LHCN-M2 (cell line): ENCODE data around the gene LRRC59. TPM values are rescaled to one million over a fixed set of nuclear protein-coding genes. Genes with fewer than 3 reads are reported as not detected.
"Not testable (repeated sequence)": the region's sequence is repeated elsewhere in the genome, so short reads cannot be mapped to it uniquely, and the experiment has no call there.

Experiments used
- DNase-seq: peaks from one replicate; pipeline ENCODE4 v3.0.0-alpha.2; 2012; ENCODE audit warnings: low read depth
- polyA plus RNA-seq: library from polyadenylated mRNA; unstranded; fragments of >200 nt; gene quantifications from one replicate; pipeline ENCODE4 v1.2.1, GENCODE V29; 2012; ENCODE audit warnings: missing spikeins
- total RNA-seq: library from RNA; depleted of rRNA; stranded (reverse); fragments of >200 nt; gene quantifications from 2 replicates; pipeline ENCODE4 v1.2.3, GENCODE V29; 2014; rRNA removed

Gene LRRC59
- total RNA-seq: 165 and 189 TPM in 2 replicates
- 164 TPM for polyA plus RNA-seq

DNA sequence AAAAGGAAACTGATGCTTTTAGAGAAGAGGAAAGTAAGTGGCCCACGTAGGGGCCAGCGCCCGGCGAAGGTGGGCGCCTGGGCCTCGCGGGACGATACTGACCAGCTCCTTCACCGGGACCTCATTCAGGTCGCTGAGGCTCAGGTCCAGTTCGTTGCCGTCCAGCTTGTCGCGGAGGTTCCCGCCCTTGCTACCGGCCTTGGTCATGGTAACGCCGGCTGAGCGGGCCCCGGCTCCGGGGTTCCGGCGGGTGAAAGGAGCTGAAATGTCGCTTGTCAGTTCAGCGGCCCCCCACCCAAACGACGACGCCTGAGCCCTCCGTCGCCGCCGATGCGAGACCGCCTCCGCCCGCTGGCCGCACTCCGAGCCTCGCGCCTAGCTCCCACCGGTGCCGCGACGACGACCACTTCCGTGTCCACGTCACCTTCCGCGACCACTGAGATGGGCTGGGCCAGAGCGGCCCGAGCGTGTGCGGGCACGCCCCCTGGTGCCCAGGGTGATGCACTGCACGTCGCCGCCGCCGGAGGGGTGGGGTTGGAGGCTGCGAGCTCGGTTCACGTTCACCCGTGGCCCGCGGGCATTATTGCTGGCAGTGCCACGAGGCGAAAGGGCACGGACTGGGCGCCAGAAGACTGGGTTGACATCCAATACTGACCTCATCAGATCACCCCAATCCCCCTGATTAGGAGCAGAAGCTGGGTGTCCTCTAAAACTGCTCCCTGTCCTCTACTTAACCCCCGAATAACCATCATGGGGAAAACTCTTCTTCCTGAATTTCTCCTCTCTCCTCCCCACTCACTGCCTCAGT lies at the start of gene LRRC59:
Gene LRRC59 (minus strand): TSS at position 413 of the 808 bp plus-strand sequence. CDS start 206 bp downstream, at position 207.
- DNase-seq: peak; percentile 77

DNA sequence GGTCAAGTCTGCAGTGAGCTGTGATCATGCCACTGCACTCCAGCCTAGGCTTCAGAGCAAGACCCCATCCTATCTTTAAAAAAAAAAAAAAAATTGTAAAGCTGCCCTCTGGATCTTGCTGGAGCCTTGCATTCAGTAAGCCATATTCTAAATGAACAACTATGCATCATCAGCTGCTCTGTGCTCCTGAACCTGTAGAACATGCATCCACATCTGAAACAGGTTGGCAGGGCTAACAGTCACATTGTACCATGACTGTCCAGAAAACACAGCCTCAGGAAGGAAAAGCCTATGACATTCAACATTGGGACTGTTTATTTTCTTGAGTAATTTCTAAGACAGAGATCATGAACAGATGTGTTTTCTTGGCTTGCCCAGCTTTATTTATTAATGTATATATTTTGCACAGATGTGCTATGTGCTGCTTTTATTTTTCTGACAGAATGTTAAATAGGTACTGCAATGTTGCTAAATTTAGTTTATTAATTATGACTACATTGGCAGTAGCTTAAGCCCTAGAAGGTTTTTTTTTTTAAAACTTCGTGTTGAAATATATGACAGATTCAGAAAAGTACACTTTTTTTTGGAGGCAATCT lies 48.5 kb upstream of the LRRC59 start:
- no peak for DNase-seq

DNA sequence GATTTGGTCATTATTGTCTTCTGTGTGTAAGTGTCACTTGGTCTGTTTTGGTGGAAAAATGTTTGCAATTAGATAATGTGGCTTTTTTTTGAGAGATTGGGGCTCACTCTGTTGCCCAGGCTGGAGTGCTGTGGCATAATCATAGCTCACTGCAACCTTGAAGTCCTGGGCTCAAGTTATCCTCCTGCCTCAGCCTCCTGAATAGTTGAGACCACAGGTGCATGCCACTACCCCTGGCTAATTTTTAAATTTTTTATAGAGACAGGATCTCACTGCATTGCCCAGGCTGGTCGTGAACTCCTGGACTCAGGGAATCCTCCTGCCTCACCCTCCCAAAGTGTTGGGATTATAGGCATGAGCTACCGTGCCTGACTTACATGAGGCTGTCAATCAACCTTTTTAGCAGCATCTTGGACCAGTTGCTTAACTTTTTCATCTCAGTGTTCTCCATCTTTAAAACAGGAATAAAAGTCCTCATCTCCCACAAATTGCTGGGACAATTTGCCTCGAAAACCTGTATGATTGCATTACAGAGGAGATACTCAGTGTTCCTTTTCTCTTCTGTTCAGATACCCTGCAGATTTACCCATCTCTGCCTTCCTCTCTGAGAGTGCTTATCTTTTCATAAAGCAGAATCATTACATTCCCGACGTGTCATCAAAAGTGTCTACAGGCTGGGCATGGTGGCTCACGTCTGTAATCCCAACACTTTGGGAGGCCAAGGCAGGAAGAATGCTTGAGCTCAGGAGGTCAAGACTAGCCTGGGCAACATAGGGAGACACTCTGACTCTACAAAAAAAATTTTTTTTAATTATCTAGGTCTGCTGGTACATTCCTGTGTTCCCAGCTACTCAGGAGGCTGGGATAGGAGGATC lies 47.8 kb upstream of the LRRC59 start:
- no peak for DNase-seq

DNA sequence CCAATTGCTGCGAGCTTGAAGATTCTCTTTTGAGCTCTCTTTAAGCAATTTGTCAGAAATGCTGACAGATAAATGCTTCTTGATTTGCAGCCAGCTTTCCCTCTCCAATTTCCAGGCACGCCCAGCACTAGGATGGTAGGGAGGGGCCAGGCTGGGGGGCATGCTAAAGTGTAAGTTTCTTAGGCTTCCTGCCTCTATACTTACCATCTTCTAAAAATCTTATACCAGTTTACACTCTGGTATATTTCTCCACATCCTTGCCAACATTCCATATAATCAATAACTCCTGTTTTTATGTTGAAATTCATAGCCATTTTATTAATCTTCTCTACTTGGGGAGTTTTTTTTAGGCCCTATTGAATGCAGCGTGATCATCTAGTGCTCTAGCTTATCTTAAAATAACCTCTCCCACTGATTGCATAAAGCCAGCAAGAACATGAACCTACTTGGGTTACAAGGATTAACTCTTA lies 46.2 kb upstream of the LRRC59 start:
- peak; percentile 10 for DNase-seq

DNA sequence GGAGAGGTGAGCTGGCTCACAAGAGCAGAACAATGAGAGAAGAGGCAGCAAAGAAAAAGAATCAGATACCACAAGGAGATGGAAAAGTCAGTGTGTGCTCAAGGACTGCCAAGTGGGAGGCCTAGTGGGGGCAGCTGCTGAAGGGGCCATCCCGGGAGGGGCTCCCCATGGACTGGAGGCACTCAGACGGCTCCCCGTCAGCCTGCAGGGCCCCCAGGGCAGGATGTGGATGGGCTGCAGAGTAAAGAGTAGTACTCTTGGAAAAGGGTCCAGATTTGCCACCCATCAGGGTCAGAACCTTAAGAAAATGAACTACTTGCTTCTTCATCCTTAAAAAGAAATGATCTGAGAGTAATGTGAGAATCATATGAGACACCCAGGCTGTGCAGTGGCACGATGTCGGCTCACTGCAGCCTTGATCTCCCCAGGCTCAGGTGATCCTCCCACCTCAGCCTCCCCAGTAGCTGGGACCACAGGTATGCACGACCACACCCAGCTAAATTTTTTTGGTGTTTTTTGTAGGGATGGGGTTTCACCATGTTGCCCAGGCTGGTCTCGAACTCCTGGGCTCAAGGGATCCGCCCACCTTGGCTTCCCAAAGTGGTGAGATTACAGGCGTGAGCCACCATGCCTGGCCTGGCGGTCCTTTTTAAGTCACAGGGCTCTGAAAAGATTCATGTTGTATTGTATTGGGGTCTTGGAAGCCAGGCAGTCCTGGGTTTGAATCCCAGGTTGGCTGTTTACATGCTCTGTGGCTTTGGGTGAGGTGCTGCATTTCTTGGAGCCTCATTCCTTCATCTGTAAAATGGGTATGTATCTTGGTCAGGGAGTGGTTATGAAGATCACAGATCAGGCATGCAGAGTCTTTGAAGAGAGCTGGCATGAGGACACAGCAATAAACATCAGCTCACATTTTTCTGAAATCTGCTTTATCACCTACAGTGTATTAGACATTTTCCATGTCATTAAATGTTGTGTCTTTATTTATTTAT lies 43.8 kb upstream of the LRRC59 start:
- DNase-seq: no peak

- no peak for DNase-seq
Measured at GRCh38 chr17:50440172-50440837, 43.0 kb upstream of the LRRC59 start.

DNA sequence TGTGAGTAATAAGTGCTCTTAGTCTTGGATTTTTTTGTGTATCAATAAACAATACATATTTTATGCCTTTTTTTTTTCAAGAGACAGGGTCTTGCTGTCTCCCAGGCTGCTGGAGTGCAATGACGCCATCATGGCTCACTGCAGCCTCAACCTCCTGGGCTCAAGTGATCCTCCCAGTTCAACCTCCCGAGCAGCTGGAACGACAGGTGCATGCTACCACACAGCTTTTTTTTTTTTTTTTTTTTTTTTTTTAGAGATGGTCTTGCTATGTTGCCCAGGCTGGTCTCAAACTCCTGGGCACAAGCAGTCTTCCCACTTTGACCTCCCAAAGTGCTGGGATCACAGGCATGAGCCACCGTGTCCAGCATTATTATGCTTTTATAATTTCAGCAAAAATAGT lies 41.7 kb upstream of the LRRC59 start:
- peak; percentile 47 for DNase-seq

DNA sequence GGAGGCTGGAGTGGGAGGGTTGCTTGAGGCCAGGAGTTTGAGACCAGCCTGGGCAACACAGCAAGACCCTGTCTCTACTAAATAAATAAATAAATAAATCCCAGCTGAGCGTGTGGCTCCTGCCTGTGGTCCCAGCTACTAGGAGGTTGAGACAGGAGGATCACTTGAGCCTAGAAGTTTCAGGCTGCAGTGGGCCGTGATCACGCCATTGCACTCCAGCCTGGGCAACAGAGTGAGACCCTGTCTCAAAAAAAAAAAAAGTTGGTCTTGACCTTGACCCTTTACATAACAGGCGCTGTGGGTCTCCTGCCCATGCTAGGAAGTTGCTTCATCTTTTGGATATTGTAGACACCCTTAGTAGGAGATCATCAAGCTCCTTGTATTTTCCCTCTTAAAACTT lies 40.1 kb upstream of the LRRC59 start:
- DNase-seq: no peak

- no peak for DNase-seq
Measured at GRCh38 chr17:50432125-50432762, 34.9 kb upstream of the LRRC59 start.

- DNase-seq: no peak
Measured at GRCh38 chr17:50430821-50431618, 33.7 kb upstream of the LRRC59 start.

GRCh38 chr17:50429793-50430192 lies 32.5 kb upstream of the LRRC59 start:
- no peak for DNase-seq

DNA sequence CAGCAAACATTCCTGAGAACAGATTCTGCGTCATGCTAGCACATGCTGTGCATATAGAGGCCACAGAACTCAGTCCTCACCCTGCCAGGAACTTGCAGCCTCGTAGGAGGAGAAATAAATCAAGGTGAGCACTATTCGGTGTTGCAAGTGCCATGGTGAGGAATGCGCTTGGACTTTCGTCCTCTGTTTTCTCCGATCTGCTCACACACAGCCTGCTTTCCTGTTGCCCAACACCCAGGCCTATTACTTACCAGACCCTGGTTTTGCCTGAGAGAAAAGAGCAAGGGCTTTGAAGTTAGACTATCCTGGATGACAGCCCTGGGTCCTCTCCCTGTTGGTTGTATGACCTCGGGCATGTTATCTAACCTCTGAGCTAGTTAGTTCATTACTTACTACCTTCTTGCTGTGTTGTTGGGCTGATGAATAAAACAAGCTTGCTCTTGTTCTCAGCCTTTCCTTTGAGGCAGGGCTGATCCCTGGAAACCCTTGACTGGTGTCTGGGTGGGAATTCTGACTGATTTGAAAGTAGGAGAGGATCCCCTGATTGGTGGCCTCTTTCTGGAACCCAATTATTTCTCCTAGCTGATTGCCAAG lies 31.6 kb upstream of the LRRC59 start:
- DNase-seq: no peak

DNA sequence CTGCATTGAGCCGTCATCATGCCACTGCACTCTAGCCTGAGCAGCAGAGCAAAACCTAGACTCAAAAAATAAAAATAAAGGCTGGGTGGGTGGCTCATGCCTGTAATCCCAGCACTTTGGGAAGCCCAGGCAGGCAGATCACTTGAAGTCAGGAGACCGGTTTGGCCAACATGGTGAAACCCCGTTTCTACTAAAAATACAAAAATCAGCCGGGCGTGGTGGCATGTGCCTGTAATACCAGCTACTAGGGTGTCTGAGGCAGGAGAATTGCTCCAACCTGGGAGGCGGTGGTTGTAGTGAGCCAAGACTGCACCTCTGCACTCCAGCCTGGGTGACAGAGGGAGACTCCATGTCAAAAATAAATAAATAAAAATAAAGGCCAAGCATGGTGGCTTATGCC lies 30.8 kb upstream of the LRRC59 start:
- DNase-seq: not testable (repeated sequence)

- DNase-seq: peak; percentile 19
Measured at GRCh38 chr17:50426814-50427787, 29.8 kb upstream of the LRRC59 start.

DNA sequence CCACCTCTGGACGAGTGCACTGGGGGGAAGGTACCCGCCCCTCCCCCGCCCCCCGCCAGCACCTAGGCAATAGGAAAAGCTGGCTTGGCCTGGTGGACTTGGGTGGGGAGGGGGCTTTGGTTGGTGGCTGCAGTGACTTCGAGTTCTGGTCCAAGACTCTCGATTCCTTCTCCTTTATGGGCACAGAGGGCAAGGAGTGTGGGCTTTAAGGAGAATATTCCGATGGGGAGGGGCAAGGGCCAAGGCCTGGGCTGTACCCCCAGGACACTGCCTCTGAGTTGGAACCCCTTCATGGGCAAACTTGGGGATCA lies 29.1 kb upstream of the LRRC59 start:
- no peak for DNase-seq

- DNase-seq: peak; percentile 43
Measured at GRCh38 chr17:50425682-50426471, 28.6 kb upstream of the LRRC59 start, which contains the start of gene ACSF2. Gene ACSF2 (plus strand): TSS chr17:50426218. CDS start chr17:50426262, 44 bp downstream.
